ENCODE data around the gene SUN2.

SUN2 gene

DNA sequence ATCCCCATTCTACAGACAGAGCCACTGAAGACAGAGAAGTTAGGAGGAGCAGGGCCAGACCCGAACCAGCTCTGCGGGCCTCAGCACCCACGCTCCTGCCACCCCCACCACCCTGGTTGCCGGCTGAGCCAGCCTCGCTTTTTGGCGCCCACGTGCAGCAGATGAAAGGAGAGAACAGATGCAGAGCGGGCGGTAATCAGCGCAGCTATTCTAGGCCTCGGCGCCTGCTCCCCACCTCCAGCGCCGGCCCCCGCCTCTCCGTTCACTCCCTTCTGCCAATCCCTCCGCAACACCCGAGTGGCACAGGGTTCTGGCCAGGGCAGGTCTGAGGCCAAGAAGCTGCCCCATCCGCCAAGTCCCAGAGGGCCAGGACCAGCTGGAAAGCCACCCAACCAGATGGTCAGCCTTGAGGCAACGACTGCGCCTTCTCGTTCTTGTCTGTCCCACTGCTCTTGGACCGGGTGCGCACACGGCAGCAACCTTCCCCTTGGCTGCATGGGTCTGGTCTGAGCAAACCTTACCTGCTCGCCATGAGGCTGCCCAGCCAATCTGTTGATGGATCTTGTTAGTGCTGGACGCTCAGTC, 21.4 kb upstream of the SUN2 start:
- no peak for DNase-seq

DNA sequence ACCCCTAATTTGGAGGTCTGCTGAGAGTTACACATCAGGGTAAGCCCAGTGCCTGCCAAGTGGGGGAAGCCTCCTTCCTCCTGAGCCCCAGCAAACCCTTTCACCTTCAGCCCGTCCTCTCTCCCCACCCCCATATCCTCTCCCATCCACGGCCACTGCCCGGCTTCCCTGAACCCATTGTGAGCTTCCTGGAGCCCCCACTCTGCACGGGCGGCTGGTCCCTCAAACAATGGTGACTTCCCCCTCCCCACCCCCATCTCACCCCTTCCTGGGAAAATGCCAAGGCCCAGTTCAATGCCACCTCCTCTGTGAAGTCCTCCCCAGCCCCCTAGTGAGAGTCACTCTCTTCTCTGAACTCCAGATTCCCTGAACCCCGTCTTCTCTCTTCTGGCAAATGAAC, 20.3 kb upstream of the SUN2 start:
- no peak for DNase-seq

DNA sequence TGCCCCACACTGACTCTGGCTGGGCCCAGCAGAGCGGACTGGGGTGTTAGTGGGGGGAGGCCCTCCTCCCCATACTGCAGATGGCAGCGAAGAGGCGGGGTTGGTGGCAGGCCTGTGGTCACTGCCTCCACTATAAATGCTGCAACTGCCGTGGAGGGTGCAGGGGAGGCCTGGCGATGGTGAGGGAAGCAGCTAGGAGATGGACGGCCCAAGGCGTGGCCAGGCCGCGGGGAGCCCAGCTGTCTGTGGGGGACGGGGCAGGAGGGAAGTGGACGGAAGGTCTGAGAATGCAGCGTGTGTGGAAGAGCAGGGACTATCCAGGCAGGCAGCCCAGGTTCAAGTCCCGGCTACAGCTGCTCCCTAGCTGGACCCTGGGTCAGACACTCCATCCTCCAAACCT, 19.9 kb upstream of the SUN2 start:
- no peak for DNase-seq

DNA sequence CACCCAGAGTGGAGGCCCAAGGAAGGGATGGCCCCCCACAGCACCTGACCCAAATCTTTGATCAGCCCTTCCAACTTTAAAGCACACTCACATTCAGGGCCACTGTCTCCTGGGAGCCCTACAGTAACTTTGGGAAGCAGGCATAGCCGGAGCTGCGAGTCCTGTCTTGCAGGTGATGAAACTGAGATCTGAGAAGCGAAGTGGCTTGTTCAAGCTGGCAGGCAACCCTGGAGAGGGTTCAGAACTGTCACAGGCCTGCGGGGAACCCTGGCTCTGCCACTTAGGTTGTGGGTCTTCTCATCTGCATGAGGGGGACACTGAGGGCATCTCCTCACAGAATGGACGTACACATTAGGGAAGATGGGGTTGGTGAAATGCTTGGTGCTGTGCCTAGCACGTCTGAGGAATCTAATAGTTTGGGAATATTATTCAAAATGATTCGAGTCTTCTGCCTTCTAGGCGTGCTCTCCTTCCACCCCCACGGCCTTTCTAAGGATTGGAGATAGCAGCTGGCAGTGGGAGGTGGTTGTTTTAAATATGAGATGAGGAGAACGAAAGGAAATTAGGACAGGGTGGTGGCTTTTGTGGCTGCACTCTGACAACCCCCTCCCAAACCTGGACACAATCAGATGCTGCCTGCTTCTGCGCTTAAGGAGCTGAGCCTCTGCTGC, 18.8 kb upstream of the SUN2 start:
- no peak for DNase-seq

DNA sequence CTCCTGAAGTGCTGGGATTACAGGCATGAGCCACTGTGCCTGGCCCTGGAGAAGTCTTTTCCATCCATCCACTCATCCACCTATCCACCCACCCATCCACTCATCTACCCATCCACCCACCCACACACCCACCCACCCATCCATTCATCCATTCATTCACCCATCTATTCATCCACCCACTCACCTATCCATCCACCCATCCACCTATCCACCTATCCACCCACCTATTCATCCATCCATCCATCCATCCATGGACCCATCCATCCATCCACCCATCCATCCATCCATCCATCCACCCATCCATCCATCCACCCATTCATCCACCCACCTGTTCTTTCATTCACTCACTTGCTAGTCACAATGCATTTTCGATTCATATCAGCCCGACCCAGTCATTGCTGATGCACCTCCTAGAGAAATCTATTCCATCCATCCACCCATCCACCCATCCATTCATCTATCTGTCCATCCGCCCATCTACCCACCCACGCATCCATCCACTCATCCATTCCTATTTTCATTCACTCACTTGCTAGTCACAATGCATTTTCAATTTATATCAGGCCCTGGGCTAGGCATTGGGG, 17.7 kb upstream of the SUN2 start:
- DNase-seq: no peak

DNA sequence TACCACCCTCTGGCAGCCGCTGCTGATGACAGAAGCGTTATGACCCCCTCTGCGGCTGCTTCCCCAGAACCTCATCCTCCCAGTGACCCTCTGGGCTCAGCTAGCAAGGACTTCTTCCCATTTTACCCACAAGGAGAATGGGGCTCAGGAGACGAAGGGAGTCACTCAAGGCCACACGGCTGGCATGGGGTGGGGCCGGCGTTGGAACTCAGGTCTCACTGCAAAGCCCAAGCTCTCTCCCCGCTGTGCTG, 16.8 kb upstream of the SUN2 start:
- DNase-seq: no peak

DNA sequence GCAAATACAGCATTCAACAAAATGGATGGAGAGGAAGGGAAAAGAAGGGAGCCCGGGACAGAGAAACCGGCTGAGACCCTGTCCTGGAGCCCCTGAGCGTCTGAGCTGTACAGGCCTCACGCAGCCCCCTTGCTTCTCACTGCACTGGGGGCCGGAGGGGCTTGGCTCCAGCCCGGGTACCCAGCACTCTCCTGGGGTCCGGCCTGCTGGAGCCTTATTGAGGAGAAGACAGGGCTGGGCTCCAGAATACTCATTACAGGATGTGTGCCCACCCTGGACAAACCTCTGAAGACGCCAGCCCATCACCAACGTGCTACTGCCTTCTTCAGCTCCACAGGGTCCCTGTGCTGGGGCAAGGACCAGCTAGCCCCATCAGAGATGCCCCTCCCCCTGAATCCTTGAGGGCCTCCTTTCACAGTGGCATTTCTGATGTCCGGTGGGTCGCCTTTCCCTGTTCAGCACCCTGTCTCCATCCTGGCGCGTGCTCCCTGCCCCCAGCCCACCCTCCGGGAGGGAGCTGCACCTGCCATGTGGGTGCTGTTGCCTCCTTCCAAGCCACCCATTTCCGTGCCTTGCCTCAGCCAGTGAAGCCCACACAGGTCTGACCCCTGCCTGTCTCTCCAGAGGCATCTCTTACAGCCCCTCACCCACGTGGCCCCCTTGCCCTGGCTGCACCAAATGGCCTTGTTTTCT, 14.6 kb upstream of the SUN2 start:
- no peak for DNase-seq

DNA sequence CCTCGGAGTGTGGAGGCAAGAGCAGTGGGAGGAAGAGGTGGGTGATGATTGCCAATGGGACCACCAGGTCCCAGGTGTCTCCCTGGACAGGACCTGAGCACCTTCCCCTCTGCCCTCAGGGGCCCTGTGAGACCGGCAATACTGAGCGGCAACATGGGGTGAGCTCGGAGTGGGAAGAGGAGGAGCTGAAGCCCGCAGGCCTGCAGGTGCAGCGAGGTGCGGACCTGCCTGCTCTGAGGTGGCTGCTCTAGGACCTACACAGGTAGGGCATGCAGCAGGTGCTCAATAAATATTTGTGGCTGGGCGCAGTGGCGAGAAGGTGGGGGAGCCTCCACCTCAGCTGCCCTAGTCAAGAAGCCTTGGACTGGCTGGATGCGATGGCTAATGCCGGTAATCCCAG, 12.2 kb upstream of the SUN2 start:
- DNase-seq: no peak

DNA sequence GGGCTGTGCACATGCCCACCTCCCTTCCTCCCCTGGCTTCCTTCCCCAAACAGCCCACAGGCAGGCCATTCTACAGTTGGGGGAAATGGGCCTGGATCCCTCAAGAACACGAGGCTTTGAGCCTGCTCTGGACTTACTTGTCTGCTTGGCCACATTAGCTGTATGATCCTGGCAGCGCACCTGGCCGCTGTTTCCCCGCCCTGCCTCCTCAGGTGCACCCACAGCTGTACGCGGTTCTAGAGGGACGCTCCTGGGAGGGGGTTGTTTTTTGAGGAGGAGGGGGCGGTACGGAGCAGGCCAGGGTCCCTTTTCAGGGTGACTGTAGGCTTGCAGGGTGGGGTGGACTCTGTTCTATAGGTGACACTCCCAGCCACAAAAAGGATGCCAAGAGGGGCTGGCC, 11.5 kb upstream of the SUN2 start:
- DNase-seq: no peak

DNA sequence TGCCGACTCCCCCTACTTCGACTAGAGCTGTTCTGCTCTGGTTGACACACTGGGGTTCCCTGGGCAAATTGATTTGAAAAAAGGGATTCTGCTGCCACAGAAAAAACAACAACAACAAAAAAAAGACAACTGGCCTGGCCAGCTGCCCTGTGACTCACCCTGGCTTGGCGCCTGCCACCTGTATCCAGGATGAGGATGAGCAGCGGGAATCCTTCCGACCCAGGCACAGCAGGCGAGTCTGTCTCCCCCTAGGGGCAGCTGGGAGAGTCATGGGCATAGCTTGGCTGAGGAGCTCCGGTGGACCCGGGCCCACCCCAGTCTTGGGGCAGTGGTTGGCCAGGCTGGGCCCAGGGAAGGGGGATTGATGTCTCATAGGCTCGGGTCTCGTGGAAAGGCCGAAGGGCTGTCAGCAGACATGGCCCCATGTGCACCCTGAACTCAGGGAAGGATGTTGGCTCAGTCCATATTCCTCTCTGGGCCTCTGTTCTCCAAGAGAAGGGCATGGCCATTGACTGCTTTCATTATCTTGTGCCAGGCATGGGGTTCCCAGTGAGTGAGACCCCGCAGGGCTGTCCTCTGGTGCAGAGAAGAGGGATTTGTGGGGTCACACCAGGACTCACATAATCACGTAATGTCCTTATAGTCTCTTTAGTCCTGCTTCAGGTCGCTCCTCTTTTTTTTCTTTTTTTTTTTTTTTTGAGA, 10.4 kb upstream of the SUN2 start:
- peak; percentile 33 for DNase-seq

DNA sequence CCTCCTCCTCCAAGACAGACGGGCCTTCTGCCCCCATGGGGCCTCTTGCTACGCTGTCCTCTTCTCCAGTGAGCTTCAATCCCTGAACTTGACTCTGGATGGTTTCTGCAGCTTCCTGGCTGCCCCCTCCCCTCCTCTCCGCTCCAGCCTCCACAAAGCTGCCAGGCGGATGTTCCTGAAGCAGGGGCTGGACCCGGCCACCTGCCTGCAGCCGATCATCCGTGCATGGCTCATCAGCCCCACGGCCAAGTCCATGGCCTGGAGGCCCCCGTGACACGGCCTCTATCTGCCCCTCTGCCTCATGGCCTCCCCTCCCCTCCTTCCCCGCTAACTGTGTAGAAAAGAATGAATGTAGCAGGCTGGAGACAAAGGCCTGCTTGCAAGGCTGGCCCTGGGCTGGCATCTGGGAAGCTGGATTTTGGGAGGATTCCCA, 6.8 kb upstream of the SUN2 start:
- no peak for DNase-seq

DNA sequence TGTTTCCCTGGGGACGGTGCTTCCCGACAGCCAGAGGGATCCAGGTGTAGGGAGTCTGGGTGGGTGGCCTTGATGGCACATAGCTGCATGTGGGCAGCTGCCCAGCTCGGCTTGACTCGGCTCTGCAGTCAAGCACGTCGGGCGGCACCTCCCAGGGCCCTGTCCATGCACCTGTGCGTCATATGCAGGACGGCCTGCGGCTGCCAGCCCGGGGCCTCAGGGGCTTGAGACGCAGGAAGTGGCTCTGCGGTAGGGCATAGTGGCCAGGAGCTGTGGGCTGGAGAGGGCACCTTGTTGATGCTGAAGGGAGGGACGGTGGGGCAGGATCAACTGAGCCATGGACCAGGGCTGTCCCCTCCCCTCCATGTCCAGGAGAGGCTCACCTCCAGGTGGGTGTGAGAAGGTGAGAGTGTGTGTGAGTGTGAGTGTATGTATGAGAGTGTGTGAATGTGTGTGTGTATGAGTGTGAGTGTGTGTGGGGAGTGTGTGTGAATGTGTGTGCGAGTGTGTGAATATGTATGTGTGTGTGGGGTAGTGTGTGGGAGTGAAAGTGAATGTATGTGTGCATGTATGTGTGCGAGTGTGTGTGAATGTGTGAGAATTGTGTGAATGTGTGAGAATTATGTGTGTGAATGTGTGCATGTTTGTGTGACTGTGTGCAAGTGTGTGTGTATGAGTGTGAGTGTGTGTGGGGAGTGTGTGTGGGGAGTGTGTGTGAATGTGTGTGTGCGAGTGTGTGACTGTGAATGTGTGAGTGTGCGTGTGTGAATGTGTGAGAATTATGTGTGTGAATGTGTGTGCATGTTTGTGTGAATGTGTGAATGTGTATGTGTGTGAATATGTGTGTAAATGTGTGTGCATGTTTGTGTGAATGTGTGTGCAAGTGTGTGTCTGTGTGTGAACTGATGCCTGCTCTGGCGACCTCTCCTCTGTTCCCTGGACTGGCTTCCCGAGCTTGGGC, 5.7 kb upstream of the SUN2 start:
- no peak for DNase-seq

DNA sequence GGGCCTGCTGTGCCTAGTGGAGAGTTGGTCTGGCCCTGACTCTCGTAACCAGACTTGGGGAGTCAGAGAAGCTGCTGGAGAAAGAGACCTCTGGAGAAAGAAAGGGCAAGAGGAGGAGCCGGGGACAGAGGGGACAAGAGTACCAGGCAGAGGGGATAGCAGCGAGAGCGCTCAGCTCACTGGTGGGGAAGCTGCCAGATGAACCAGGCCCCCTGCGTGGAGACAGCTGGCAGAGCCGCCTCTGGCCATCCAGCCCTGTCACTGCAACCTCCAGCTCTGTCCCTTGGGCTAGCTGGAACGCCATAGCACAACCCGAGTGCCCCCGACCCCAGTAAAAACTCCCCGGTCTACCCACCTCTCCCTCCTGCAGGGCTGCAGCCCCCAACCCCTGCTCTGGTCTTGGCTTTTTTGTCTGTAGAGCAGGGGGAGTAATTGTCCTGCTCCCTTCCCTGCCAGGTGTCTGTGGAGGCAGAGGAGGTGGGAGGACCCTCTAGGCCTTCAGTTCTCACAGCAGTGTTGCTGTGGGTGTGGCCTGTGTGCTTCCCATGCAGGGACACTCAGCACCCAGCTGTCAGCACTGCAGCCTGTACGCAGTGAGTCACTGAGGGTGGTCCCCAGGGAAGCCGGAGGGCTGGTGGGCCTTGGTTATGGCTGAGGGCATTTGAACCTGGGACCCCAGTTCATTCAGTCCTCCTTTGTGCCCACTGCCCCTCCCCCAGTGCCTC, 4.8 kb upstream of the SUN2 start:
- DNase-seq: no peak

DNA sequence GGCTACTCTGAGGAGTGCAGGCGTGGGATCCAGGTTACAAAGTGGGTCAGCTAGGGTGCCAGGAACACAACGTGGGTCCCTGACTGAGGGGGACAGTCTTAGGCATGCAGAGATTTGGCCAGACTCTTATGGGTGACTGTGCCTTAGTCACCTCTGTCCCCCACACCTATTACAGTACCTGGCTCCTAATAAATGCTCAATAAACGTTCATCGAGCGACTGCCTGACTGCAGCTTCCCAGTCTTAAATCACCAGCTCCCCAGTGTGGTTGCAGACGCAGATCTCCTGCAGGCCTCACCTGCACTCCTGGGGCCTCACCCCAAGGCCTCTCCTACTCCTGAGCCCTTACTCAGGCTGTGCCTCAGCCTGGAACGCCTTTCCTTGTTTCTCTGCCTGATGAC, 3.2 kb upstream of the SUN2 start:
- DNase-seq: no peak

DNA sequence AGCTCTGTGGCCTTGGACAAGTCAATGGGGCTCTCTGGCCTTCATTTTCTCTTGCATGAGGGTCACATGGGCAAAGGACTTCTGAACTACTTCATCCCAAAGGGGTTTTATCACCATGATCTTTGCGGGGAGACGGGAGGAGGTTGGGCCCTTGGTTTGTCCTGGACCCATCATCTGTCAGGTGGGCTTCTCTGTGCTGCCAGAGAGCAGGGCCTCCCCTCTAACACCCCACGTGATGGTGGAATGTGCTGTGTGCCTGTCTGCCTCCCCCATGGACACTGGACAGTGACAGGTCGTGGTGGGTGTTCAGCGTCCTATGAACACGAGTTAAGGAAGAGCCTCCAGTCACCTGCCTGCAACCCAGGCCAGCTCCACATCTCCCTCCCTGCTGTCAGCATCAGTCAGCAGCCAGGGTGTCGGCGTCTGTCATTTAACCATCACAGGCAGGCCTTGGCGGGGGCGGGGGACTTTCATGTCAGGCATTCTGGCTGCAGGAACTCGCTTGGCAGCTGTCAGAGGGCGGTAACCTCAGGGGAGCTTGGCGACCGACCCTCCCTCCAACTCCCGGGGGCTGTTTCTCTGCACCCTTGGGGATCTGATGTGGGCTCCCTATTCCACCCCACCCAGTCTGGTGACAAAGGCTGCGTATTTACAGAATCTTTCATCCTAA, 2.6 kb upstream of the SUN2 start:
- peak; percentile 70 for DNase-seq

DNA sequence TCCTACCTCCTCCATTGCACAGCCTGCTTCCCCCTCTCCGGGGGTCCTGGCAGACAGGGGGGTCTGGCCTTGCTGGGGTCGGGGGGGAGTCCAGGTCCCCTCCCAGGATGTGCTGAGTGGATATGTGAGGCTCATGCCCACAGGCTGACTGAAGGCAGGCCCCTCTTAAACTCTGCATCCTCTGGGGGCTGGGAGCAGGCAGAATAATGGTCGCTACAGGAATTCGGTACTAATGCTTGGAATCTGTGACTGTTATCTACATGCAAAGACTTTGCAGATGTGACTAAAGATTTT, 1.6 kb upstream of the SUN2 start:
- no peak for DNase-seq

DNA sequence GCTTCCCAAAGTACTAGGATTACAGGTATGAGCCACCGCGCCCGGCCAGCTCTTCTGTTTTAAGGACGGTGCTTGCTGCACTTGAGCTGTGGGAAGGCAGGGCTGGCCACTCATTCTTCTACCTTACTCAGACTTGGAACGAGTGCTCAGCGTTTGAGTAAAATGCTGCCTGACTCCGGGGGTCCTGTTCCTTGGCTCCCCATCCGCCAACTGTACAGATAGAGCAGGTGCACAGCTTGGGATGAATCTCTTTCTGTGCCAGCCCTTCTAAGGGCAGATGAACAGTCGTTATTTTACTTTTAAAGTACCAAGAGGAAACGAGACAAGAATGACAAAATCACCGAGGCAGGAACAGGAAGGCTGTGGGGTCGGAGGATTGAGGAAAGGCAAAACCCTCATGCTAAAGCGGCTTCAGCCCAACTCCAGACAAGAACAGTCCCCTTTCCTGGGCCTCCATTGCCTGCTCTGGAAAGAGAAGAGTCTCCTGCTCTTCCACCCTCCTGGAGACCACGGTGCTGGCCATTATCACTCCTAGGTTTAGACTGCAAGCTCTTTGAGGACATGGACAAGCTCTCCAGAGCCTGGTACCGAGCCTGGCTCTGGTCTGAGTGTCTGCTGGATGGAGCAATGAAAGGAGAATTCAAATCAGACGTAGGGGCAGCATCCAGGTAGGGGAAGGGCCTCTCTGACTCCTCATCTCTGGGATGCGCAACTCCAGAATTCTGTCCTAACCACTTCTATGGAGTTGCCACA, 1.1 kb upstream of the SUN2 start:
- DNase-seq: no peak

DNA sequence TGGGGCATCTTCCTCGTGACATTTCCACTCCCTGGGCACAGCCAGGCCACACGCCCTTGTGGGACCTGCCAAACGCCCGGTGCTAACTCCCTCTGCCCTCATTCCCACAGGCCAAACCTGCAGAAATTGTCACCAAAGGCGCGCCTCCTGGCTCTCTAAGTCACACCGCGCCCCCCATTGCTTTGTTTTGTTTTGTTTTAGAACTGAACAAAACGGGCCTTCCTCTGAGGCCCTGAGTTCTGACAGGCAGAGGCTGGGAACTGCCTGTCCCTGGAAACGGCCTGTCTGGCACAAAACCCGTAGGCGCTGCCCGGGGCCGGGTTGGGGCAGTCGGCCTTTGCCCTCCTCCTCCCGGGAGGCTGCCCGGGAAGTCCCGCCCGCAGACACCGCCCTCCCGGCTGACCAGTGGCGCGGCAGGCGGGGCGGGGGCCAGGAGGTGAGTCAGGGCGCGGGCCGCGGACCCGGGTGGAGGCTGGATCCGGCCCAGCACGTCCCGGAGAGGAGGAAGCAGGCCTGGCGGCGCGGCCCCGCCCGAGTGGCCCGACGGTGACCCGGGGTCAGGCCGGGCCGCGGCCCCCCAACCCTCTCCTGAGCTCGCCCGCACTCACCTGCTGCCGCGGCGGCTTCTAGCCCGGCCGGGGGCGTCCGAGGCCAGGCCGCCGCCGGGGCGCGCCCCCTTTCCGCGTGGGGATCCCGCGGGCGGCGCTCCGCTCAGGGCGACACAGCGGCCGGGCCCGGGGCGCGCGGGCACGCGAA, 465 bp downstream of the SUN2 start:
- peak; percentile 28 for DNase-seq

DNA sequence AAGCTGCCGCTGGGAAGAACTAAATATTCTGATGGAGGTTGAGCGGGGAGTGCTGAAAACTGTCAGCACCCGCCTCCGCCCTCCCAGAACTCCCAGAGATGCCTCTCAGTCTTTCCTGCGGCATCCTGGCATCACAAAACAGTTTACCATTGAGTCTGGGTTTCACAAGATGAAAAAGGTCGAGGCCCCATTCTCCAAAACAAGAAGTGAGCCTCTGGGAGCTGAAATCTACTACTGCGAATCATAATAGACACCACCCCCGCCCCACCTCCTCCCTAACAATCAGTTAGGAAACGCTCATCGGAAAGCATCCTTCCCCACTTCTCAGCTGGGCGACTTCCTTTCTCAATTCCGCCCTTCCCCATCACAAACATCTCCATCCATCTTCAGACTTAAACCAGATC, 1.0 kb downstream of the SUN2 start:
- DNase-seq: no peak
